T-cell (primary cell): ENCODE measurements around the gene WWC1. TPM values are rescaled to one million over a fixed set of nuclear protein-coding genes. Genes with fewer than 3 reads are reported as not detected.
"Not testable (repeated sequence)": the region's sequence is repeated elsewhere in the genome, so short reads cannot be mapped to it uniquely, and the experiment has no call there.

Experiments
- ATAC-seq, 4 experiments: fragments of 200-7000 bp in 3 of 4; fragments of 150-1000 bp in 1 of 4; cut with Tn5 transposase; replicated peaks in 1 of 4; 1 replicate in 3 of 4; 2 replicates in 1 of 4; pipeline ENCODE4 v1.10.0; 2021; ENCODE audit warnings: moderate library complexity in 3 of 4, mild to moderate bottlenecking in 2 of 4, moderate number of reproducible peaks in 1 of 4
- CTCF ChIA-PET, 2 donors: fragments of 300-600 bp; sonication (Branson Sonifier 250); formaldehyde crosslinking; loops; one replicate each; lab custom pipeline; 2022; ENCODE audit warnings: antibody characterized with exemption in 2 of 2; lab: Charles Lee
- POLR2A ChIA-PET, 2 donors: fragments of 300-600 bp; sonication (Branson Sonifier 250); formaldehyde crosslinking; loops; one replicate each; lab custom pipeline; 2022; ENCODE audit warnings: antibody characterized with exemption in 2 of 2; lab: Charles Lee
- DNase-seq, 35 experiments: peaks; one replicate each; pipeline versions ENCODE4 v3.0.0 to v3.0.0-alpha.2; 2013 to 2023
- H3K27ac ChIP-seq: one replicate; pipeline ENCODE4 v1.5.1; 2013; ENCODE audit warnings: low read length
- H3K27me3 ChIP-seq, 2 experiments: replicated peaks in 1 of 2; 1 replicate in 1 of 2; 2 replicates in 1 of 2; pipeline versions ENCODE4 v1.6.1 to v1.7.0; 2013; ENCODE audit warnings: low read length in 1 of 2, mixed read lengths in 1 of 2; ENCODE audit not compliant: control insufficient read depth in 2 of 2, insufficient read depth in 2 of 2; ENCODE audit errors: extremely low read depth in 1 of 2
- H3K36me3 ChIP-seq, 2 donors: 1 replicate in 1 of 2; 2 replicates in 1 of 2; pipeline versions ENCODE4 v1.6.1 to v1.7.0; 2013; ENCODE audit warnings: low read length in 1 of 2; ENCODE audit not compliant: control insufficient read depth in 2 of 2, insufficient read depth in 1 of 2; ENCODE audit errors: extremely low read depth in 1 of 2
- H3K4me1 ChIP-seq, 2 experiments: 1 replicate in 1 of 2; 2 replicates in 1 of 2; pipeline versions ENCODE4 v1.6.1 to v1.7.0; 2013; ENCODE audit warnings: low read length in 2 of 2, mixed read lengths in 1 of 2; ENCODE audit not compliant: insufficient read depth in 2 of 2, control insufficient read depth in 1 of 2; ENCODE audit errors: extremely low read depth in 1 of 2
- H3K4me3 ChIP-seq, 2 donors: 1 replicate in 1 of 2; 2 replicates in 1 of 2; pipeline versions ENCODE4 v1.5.1 to v1.7.0; 2013; ENCODE audit warnings: mild to moderate bottlenecking in 2 of 2, low read length in 1 of 2, moderate library complexity in 1 of 2; ENCODE audit not compliant: control insufficient read depth in 1 of 2; ENCODE audit errors: extremely low read depth in 1 of 2
- H3K9me3 ChIP-seq: 2 replicates; pipeline ENCODE4 v1.7.0; 2013
- H3K27ac Mint-ChIP-seq, 2 donors: one replicate each; pipeline ENCODE4 v1.8.0; 2020 to 2021; ENCODE audit warnings: mild to moderate bottlenecking in 2 of 2, mixed read lengths in 2 of 2
- H3K27me3 Mint-ChIP-seq, 2 donors: one replicate each; pipeline ENCODE4 v1.8.0; 2021 to 2022; ENCODE audit warnings: mixed read lengths in 2 of 2
- H3K36me3 Mint-ChIP-seq: one replicate; pipeline ENCODE4 v1.8.0; 2021; ENCODE audit warnings: mixed read lengths
- H3K4me1 Mint-ChIP-seq, 3 donors: one replicate each; pipeline ENCODE4 v1.8.0; 2020 to 2022; ENCODE audit warnings: mixed read lengths in 3 of 3, mild to moderate bottlenecking in 1 of 3
- H3K4me3 Mint-ChIP-seq, 3 donors: one replicate each; pipeline ENCODE4 v1.8.0; 2020 to 2022; ENCODE audit warnings: mild to moderate bottlenecking in 3 of 3, mixed read lengths in 3 of 3, moderate library complexity in 3 of 3
- H3K9me3 Mint-ChIP-seq, 3 donors: one replicate each; pipeline ENCODE4 v1.8.0; 2020 to 2022; ENCODE audit warnings: mixed read lengths in 3 of 3
- WGBS: methylation state at CpG from one replicate; pipeline ENCODE4 v1.1.5; 2013; ENCODE audit warnings: missing lambda C conversion rate; ENCODE audit not compliant: insufficient coverage; 5-methylcytosine and 5-hydroxymethylcytosine counted together
- total RNA-seq, 35 experiments: library from RNA in 6 of 35; stranded (reverse) in 6 of 35; fragments of 120-200 nt in 1 of 35; gene quantifications; one replicate each; pipeline versions ENCODE4 v1.2.1 to v1.2.4 and lab custom pipeline; 2013 to 2026

WWC1 gene
- total RNA-seq, 5 donors from 2014 or later (not counting 1 experiment from before 2014, with no cell fraction given): 0.83 to 2.0 (median 1.6) TPM

DNA sequence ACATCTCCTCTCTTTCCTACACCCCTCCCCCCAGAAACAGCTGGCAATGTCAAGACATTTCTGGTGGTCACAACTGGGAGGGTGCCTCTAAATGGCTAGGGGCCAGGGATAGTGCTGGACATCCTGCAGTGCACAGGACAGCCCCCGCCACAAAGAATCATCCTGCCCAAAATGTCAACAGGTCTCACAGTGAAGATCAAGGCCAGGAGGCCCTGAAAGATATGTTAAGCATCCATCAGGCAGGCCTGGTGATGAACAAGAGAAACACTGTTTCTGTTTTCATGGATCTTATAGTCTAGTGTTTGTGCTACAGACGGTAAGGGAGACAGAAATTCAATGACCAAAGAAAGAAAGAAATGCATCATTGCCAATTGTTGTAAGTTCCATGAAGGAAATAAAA, 45.9 kb downstream of the WWC1 start:
- H3K4me1 ChIP-seq: no peaks in the 10 kb centered on the region
- peaks cover 0 to 4% of the 10 kb centered on the region in 2 experiments for H3K27me3 ChIP-seq
- ChIA-PET POLR2A (no interaction called here), CTCF (no interaction called here)
- DNase-seq (no peak), ATAC-seq (no peak)
- H3K36me3 ChIP-seq: no peaks in the 10 kb centered on the region
- H3K9me3 ChIP-seq: no peaks in the 10 kb centered on the region
- peaks cover 0 to 6% (median 5%) of the 10 kb centered on the region in 3 donors for H3K9me3 Mint-ChIP-seq
- no peak overlapping the region for H3K27ac ChIP-seq
- 92% methylated on average over 2 of the region's 2 CpGs for WGBS
- peaks cover 6 to 21% of the 10 kb centered on the region in 2 donors for H3K27me3 Mint-ChIP-seq
- H3K4me3 Mint-ChIP-seq: no peak overlapping the region
- peak overlapping the region in 1 of 2 donors; percentile 5 for H3K27ac Mint-ChIP-seq
- no peak overlapping the region for H3K4me3 ChIP-seq
- no peaks in the 10 kb centered on the region for H3K36me3 Mint-ChIP-seq
- no peaks in the 10 kb centered on the region for H3K4me1 Mint-ChIP-seq

DNA sequence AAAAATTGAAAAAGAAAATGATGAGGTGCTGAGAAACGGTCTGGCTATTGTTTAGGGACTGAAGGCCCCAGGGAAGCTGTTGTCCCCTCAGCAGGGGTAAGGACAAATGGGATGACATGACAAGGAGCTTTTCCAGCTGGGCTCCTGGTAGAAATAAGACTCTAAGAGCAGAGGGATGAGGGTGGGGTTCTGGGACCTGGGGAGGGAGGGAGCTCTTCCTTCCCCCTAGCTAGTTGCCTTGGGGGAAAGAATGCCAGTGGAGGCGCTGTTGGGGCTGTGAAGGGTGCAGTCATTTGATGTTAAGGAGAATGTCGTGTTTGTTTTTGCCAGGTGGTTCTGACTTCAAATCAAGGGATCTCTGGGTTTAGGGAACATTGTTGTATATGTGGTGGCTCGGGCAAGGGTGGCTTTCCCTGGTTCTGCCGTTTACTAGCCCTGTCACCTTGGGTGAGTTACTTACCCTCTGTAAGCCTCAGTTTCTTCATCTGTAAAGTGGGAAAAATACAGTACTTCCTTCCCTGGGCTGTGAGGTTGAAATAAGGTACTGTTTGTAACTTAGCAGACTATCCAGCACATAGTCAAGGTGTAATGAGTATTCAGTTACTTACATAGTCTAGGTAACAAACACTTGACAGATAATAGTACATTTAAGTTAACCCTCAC, 47.8 kb downstream of the WWC1 start:
- DNase-seq: no peak
- Histone ChIP-seq H3K36me3 (no peaks in the 10 kb centered on the region), H3K27me3 (peaks cover 0 to 4% of the 10 kb centered on the region in 2 experiments), H3K9me3 (no peaks in the 10 kb centered on the region), H3K27ac (no peak overlapping the region), H3K4me1 (no peaks in the 10 kb centered on the region), H3K4me3 (no peak overlapping the region)
- 100% methylated on average over 1 of the region's 5 CpGs for WGBS
- Mint-ChIP-seq H3K27ac (no peak overlapping the region), H3K9me3 (peaks cover 0 to 6% (median 5%) of the 10 kb centered on the region in 3 donors), H3K36me3 (no peaks in the 10 kb centered on the region), H3K27me3 (peaks cover 6 to 23% of the 10 kb centered on the region in 2 donors), H3K4me1 (no peaks in the 10 kb centered on the region), H3K4me3 (no peak overlapping the region)
- ATAC-seq: no peak
- ChIA-PET POLR2A (no interaction called here), CTCF (no interaction called here)

DNA sequence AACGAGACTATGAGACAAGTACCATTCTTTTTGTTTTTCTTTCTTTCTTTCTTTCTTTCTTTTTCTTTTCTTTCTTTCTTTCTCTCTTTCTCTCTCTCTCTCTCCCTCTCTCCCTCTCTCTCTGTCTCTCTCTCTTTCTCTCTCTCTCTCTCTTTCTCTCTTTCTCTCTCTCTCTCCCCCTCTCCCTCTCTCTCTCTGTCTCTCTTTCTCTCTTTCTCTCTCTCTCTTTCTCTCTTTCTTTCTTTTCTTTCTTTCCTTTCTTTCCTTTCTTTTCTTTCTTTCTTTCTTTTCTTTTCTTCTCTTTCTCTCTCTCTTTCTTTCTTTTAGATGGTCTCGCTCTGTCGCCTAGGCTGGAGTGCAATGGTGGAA, 48.3 kb downstream of the WWC1 start:
- H3K27ac ChIP-seq, H3K27ac Mint-ChIP-seq, H3K4me3 Mint-ChIP-seq, H3K9me3 Mint-ChIP-seq, H3K4me1 Mint-ChIP-seq, DNase-seq, H3K4me3 ChIP-seq, H3K27me3 ChIP-seq, H3K9me3 ChIP-seq, H3K36me3 Mint-ChIP-seq, CTCF ChIA-PET, POLR2A ChIA-PET, H3K36me3 ChIP-seq, H3K4me1 ChIP-seq, ATAC-seq: not testable (repeated sequence)
- peaks cover 6 to 23% of the 10 kb centered on the region in 2 donors for H3K27me3 Mint-ChIP-seq
- WGBS: 60% methylated on average over 1 of the region's 3 CpGs

DNA sequence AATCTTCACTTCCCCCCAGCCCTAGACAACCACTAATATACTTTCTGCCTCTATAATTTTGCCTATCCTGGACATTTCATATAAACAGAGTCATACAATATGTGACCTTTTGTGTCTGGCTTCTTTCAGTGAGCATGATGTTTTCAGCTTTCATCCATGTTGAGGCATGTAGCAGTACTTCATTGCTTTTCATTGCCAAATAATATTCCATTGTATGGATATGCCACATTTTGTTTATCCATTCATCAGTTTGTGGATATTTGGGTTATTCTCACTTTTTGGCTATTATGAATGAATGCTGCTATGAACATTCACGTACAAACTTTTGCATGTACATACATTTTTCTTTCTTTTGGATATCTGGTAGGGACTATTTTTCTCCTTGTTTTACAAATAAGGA, 49.0 kb downstream of the WWC1 start:
- ChIA-PET CTCF (no interaction called here), POLR2A (no interaction called here)
- H3K4me1 ChIP-seq: no peaks in the 10 kb centered on the region
- Mint-ChIP-seq H3K4me1 (no peaks in the 10 kb centered on the region), H3K4me3 (no peak overlapping the region), H3K36me3 (no peaks in the 10 kb centered on the region), H3K27me3 (peaks cover 6 to 23% of the 10 kb centered on the region in 2 donors), H3K27ac (no peak overlapping the region), H3K9me3 (peaks cover 0 to 6% (median 5%) of the 10 kb centered on the region in 3 donors)
- ATAC-seq (no peak), DNase-seq (no peak)
- H3K4me3 ChIP-seq: no peak overlapping the region
- WGBS: no CpG with 5 or more reads among the region's 1 CpG
- no peaks in the 10 kb centered on the region for H3K9me3 ChIP-seq
- H3K36me3 ChIP-seq: no peaks in the 10 kb centered on the region
- no peak overlapping the region for H3K27ac ChIP-seq
- H3K27me3 ChIP-seq: peaks cover 0 to 4% of the 10 kb centered on the region in 2 experiments

DNA sequence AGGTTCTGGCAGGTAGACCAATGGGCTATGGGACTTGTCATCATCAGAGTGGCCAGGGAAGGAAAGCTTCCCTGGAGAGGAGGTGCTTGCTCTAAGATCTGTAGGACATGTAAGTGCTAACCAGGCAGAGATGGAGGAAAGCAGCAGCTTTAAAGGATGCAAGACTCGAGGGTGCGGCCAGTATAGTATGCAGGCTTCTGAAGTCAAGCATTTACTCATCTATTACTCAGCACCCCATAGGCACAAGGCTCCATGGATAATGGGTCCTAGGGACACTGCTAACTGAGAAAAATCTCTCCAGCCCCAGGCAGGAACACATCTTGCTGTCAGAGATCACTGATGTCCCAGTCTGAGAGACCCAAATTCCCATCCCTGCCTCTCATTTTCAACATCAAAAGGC, 49.7 kb downstream of the WWC1 start:
- no peak overlapping the region for H3K4me3 Mint-ChIP-seq
- H3K4me1 Mint-ChIP-seq: no peaks in the 10 kb centered on the region
- DNase-seq (no peak), ATAC-seq (no peak)
- peaks cover 0 to 4% of the 10 kb centered on the region in 2 experiments for H3K27me3 ChIP-seq
- H3K36me3 Mint-ChIP-seq: no peaks in the 10 kb centered on the region
- H3K9me3 ChIP-seq: no peaks in the 10 kb centered on the region
- no peak overlapping the region for H3K4me3 ChIP-seq
- no peak overlapping the region for H3K27ac ChIP-seq
- no peaks in the 10 kb centered on the region for H3K36me3 ChIP-seq
- H3K4me1 ChIP-seq: no peaks in the 10 kb centered on the region
- H3K9me3 Mint-ChIP-seq: peaks cover 0 to 6% (median 5%) of the 10 kb centered on the region in 3 donors
- 100% methylated on average over 2 of the region's 2 CpGs for WGBS
- H3K27ac Mint-ChIP-seq: no peak overlapping the region
- CTCF ChIA-PET: no interaction called here
- POLR2A ChIA-PET: no interaction called here
- H3K27me3 Mint-ChIP-seq: peaks cover 6 to 23% of the 10 kb centered on the region in 2 donors

DNA sequence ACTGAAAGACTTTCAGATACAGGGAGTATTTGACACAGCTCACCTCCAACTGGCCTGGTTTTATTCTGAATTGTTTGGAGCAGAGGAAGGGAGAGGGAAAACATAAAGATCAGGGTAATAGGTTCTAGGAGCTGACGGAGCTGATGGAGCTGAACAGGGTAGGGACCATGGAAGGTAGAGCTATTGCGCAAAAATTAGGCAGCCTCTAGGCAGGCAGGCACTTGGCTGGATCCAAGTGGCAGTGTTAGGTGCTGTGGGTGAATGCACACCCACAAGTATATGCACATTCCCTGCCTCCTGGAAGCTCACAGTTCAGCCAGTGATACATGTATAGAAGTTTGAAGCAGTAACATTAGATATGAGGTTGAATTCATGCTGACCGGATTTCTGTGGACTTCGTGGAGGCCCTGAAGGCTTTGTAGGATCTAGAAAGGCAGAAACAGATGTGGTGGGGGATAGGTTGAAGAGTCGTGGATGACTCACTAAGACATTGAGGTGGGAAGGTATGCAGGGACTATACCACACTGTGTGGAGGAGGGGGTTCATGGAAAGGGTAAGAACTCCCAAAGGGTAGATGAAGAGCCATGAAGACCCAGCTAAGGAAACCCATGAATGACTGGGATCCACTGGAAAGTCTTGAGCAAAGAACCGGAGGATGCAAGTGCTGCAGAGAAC, 50.8 kb downstream of the WWC1 start:
- peaks cover 0 to 7% of the 10 kb centered on the region in 2 experiments for H3K27me3 ChIP-seq
- ATAC-seq: no peak
- peaks cover 5 to 25% of the 10 kb centered on the region in 2 donors for H3K27me3 Mint-ChIP-seq
- H3K27ac Mint-ChIP-seq: no peak overlapping the region
- DNase-seq: no peak
- no peak overlapping the region for H3K27ac ChIP-seq
- ChIA-PET CTCF (interaction anchor here in 1 of 2 donors (1.0 kb wide), 1 partner anchor 16 kb away, joined by 3 read pairs; no protein-coding TSS in a partner anchor), POLR2A (no interaction called here)
- H3K4me3 Mint-ChIP-seq: no peak overlapping the region
- no peaks in the 10 kb centered on the region for H3K36me3 Mint-ChIP-seq
- no peaks in the 10 kb centered on the region for H3K4me1 ChIP-seq
- H3K9me3 ChIP-seq: no peaks in the 10 kb centered on the region
- no peaks in the 10 kb centered on the region for H3K36me3 ChIP-seq
- WGBS: 86% methylated on average over 6 of the region's 6 CpGs
- peaks cover 0 to 6% (median 5%) of the 10 kb centered on the region in 3 donors for H3K9me3 Mint-ChIP-seq
- H3K4me3 ChIP-seq: no peak overlapping the region
- H3K4me1 Mint-ChIP-seq: no peaks in the 10 kb centered on the region
